OCI-LY1 (cell line): ENCODE measurements around the gene TLR9.

ENCODE experiments used
- EZH2 ChIP-seq: fragments of 200-600 bp; sonication (generic), shearing (Covaris generic); IDR thresholded peaks from 2 replicates; pipeline ENCODE4 v1.8.0; 2017; ENCODE audit warnings: borderline replicate concordance, mixed run types, mild to moderate bottlenecking, antibody characterized with exemption, low read length, moderate library complexity, mixed read lengths
- TF ChIP-seq, protein P1 (sequence below): fragments of 200-600 bp; sonication (generic), shearing (Covaris generic); IDR thresholded peaks from 2 replicates; pipeline ENCODE4 v1.5.1; 2017; ENCODE audit warnings: mild to moderate bottlenecking, antibody characterized with exemption, low read length, moderate library complexity, mixed read lengths

DNA sequence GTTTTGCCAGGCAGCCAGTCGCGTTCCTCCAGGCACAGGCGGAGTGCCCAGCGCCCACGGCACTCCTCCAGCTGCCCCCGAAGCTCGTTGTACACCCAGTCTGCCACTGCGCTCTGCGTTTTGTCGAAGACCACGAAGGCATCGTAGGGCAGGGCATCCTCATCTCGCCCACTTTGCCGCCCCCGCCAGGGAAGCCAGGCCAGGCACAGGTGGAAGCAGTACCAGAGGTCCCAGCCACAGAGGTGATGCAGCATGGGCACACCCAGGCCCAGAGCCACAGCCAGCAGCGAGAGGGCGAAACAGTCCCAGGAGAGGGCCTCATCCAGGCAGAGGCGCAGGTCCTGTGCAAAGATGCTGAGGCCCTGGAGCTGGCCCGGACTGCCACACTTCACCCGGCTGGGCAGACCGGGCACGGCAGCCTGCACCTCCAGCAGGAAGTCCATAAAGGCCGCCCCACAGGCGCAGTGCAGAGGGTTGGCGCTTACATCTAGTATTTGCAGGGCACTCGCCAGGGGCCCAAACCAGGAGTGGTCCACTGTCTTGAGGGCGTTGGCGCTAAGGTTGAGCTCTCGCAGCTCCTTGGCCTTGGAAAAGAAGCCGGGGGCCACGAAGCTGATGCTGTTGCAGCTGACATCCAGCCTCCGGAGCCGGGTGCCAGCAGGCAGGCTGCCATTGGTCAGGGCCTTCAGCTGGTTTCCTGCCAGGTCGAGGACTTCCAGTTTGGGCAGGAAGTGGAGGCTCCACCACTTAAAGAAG, 3.7 kb downstream of the TLR9 start:
- TF ChIP-seq, protein P1, sequence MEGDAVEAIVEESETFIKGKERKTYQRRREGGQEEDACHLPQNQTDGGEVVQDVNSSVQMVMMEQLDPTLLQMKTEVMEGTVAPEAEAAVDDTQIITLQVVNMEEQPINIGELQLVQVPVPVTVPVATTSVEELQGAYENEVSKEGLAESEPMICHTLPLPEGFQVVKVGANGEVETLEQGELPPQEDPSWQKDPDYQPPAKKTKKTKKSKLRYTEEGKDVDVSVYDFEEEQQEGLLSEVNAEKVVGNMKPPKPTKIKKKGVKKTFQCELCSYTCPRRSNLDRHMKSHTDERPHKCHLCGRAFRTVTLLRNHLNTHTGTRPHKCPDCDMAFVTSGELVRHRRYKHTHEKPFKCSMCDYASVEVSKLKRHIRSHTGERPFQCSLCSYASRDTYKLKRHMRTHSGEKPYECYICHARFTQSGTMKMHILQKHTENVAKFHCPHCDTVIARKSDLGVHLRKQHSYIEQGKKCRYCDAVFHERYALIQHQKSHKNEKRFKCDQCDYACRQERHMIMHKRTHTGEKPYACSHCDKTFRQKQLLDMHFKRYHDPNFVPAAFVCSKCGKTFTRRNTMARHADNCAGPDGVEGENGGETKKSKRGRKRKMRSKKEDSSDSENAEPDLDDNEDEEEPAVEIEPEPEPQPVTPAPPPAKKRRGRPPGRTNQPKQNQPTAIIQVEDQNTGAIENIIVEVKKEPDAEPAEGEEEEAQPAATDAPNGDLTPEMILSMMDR, result no peak
- TF ChIP-seq EZH2, result no peak
